AG04449 (cell line): ENCODE measurements around the gene LEPR.

Experiments used
- CTCF ChIA-PET: fragments of 350-600 bp; formaldehyde crosslinking; extraction: SDS; loops from one replicate; lab custom pipeline; 2021; ENCODE audit warnings: antibody characterized with exemption; lab: Yijun Ruan, JAX
- POLR2A ChIA-PET: fragments of 400-600, 350-600 bp; formaldehyde crosslinking; extraction: SDS; loops from one replicate; lab custom pipeline; 2020; ENCODE audit warnings: antibody characterized with exemption, inconsistent platforms; lab: Yijun Ruan, JAX
- DNase-seq: peaks from one replicate; pipeline ENCODE4 v3.0.0-alpha.2; 2010; ENCODE audit warnings: low read depth, low spot score
- H3K4me3 ChIP-seq: 2 replicates; pipeline ENCODE4 v1.5.1; 2011; ENCODE audit warnings: low read depth, mild to moderate bottlenecking, control low read depth, low read length
- TF ChIP-seq, protein P1 (sequence below): IDR thresholded peaks from one replicate; pipeline ENCODE4 v1.5.1; 2011; ENCODE audit warnings: mild to moderate bottlenecking, moderate library complexity, low read length, control low read depth, inconsistent platforms; ENCODE audit not compliant: insufficient read depth; ENCODE audit errors: missing control alignments

The LEPR gene

DNA sequence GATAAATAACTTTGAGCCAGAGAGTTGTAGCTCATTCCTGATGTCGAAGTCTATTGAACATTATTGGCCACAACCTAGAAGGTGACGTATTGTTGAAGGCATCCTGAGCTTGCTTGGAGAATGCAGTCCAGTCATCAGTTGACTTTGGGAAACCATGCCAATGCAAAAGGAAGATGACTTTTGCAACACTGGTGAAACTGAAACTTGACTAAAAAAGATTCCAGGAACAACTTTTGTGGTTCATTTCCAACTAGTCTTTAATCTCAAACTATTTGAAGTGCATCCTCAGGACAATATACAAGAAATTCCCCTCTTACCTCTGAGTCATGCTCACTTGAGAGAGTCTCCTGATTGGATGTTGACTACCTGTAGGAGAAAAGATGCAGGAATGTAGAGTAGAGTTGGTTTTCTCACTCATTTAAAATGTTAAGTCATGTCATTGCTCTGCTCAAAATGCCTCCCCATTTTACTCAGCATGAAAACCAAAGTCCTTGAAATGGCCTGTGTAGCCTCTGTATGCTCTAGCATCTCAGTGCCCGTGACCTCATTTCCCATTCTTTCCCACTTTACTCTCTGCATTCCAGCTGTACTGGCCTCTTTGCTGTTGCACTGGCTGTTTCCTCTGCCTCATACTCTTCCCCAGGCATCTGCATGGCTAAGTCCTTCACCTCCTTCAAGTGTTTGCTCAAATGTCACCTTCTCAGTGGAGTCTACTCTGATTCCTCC lies 24.4 kb upstream of the LEPR start:
- peak; percentile 21 for DNase-seq
- H3K4me3 ChIP-seq: no peak overlapping the region
- TF ChIP-seq, protein P1, sequence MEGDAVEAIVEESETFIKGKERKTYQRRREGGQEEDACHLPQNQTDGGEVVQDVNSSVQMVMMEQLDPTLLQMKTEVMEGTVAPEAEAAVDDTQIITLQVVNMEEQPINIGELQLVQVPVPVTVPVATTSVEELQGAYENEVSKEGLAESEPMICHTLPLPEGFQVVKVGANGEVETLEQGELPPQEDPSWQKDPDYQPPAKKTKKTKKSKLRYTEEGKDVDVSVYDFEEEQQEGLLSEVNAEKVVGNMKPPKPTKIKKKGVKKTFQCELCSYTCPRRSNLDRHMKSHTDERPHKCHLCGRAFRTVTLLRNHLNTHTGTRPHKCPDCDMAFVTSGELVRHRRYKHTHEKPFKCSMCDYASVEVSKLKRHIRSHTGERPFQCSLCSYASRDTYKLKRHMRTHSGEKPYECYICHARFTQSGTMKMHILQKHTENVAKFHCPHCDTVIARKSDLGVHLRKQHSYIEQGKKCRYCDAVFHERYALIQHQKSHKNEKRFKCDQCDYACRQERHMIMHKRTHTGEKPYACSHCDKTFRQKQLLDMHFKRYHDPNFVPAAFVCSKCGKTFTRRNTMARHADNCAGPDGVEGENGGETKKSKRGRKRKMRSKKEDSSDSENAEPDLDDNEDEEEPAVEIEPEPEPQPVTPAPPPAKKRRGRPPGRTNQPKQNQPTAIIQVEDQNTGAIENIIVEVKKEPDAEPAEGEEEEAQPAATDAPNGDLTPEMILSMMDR: no peak
- ChIA-PET CTCF (no interaction called here), POLR2A (no interaction called here)

DNA sequence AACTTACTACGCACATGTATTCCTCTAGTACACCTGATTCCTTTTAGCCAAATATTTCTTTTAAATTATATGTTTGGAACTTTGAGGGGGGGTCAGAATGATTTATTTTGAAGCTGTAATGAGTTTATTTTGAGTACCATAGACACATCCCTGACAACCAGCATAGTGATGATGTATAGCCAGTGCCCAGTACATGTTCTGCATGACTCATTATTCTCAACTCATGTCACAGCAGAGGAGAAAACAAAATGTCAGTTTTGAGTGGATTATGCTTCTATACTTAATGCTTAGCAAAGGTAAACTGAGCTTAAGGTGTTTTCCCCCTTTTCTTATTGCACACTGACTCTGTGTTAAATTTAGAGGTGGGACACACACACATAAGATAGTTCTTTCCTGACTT lies 22.4 kb upstream of the LEPR start:
- H3K4me3 ChIP-seq: no peak overlapping the region
- TF ChIP-seq, protein P1: no peak
- POLR2A ChIA-PET: no interaction called here
- CTCF ChIA-PET: no interaction called here
- no peak for DNase-seq

DNA sequence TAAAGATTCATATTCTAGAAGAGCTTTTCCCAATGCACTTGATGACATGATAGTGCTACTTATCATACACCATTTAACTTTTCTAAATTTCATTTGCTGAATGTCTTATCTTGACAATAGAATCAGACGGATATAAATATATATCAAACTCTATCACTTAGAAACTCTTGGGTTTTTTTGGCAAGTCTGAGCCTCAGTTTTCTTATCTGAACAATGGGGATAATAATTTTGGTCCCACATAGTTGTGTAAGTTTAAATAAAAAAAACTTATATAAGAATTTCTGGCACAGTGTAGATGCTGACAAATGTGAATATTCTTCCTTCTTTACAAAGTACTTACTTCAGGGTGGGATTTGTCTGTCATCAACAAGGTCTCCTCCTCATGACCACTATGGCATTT lies 21.5 kb upstream of the LEPR start:
- no peak for DNase-seq
- TF ChIP-seq, protein P1: no peak
- H3K4me3 ChIP-seq: no peak overlapping the region
- ChIA-PET POLR2A (no interaction called here), CTCF (no interaction called here)

DNA sequence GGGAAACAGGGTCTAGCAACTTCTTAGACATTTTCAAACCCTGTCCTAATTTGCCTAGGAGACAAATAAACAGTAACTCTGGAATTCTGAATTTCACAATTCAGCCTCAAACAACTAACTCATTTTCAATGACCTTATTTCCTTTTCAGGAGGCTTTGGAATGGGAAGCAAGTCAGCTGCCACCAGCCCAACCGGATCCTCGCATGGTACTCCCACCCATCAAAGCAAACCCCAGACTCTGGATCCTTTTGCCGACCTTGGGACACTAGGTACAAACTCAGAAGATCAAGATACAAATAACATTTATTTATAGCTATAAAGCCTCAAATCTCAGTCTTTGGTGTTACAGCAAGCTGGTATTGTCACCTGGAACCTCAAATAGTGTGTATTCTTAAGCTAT lies 18.9 kb upstream of the LEPR start:
- TF ChIP-seq, protein P1: no peak
- POLR2A ChIA-PET: no interaction called here
- CTCF ChIA-PET: no interaction called here
- DNase-seq: no peak
- no peak overlapping the region for H3K4me3 ChIP-seq

DNA sequence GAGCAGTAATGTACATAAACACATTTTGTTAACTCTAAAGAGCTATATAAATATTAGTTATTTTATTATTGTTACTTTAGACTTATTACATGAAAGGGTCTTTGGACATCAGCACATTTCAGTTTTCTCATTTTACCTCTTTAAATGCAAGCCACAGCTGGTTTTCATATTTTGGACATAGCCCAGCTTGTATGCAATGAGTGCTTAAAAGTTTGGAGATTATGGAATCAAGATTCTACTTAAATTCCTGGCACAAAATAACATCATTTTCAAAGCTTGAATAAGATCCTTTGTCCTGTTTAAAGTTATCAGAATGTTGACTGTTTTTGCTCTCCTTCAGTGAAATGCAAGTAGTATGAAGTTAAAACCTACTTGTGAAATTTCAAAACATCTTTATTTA lies 15.5 kb upstream of the LEPR start:
- POLR2A ChIA-PET: interaction anchor here (0.6 kb wide), 1 partner anchor 1033 kb away, joined by 3 read pairs; no protein-coding TSS in a partner anchor
- CTCF ChIA-PET: interaction anchor here (1.0 to 2.4 kb wide), 2 partner anchors 14 to 283 kb away, joined by 3 to 8 read pairs; no protein-coding TSS in a partner anchor
- DNase-seq: no peak
- TF ChIP-seq, protein P1: no peak
- H3K4me3 ChIP-seq: no peak overlapping the region

DNA sequence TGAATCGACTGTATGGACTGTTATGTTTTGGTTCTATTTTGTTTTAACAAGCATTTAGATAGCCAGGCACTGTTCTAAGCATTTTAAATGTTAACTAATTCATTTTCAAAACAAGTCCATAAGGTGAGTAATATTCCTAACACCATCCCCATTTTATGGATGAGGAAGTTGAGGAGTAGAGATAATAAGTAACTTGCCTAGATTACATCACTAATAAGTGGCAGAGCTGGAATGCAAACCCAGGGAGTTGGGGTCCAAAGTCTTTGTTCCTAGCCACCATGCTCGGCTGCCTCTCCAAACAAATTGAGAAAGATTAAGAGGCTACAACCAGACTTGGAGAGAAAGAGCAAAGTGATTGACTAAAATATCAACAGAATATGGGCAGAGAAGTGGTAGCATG lies 12.6 kb upstream of the LEPR start:
- POLR2A ChIA-PET: no interaction called here
- DNase-seq: no peak
- H3K4me3 ChIP-seq: no peak overlapping the region
- CTCF ChIA-PET: no interaction called here
- TF ChIP-seq, protein P1: no peak
